Cerebellar nuclear complex (tissue), 1 donor: ENCODE results near the gene BICDL2.
A peak's percentile ranks its signal among the peaks of the same experiment; 100 is the strongest.
"Not testable (repeated sequence)": the region's sequence is repeated elsewhere in the genome, so short reads cannot be mapped to it uniquely, and the experiment has no call there.

Experiments
- DNase-seq, 2 experiments: peaks; one replicate each; lab custom pipeline; 2025; lab: John Stamatoyannopoulos, UW

Gene BICDL2

DNA sequence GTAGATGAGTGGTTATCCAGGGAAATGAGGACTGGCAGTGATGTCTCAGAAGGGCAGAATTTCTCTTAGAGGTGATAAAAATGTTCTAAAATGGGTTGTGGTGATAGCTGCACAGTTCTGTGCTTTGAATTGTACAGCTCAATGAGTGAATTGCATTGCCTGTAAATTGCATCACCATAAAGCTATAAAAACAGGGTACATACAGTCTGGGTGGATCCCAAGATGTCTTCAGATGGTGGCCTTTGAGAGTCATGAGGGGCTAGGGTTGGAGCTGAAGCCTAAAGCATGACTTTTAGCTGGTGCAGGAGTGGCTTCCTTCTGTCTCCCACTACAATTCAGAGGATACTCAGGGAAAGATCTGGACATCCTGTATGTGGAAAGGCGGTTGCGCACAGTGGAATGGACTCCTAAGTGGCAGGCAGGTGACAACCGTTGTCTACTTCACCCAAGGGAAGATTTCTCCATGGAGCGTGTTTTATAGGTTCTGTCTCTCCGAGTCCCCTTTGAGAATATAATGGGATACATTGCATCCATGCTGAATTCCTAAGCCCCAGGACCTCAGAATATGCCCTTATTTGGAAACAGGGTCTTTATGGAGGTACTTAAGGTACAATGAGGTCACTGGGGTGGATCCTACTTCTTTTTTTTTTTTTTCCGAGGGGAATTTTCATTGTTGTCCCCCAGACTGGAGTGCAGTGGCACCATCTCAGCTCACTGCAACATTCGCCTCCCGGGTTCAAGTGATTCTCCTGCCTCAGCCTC, 27.1 kb upstream of the BICDL2 start:
- no peak for DNase-seq

- no peak for DNase-seq
Observed at GRCh38 chr16:3062553-3062952, 25.8 kb upstream of the BICDL2 start.

GRCh38 chr16:3060339-3061127, 23.8 kb upstream of the BICDL2 start:
- no peak for DNase-seq

DNA sequence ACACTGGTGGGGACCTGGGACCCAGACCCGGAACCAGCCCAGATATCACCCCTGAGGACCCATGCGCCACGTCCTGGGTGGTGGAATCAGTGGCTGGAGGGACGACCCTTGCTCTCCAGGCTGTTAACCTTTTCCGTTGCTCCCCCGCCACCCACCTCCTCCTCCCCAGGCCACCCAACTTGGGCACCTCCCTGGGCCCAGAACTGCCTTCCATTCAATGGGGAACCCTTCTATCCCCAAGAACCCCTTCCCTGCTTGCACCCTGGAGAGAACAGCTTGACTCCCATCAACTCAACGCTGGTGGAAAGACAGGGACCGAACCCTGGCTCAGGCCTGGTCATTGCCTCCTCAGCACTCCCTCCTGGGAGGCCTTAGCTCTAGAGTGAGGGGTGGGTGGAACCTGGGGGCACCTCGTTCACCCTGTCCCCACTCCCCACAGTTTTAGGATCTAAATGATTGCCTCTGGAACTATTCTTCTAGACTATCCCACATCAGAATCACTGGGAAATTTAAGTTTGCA, 23.0 kb upstream of the BICDL2 start:
- DNase-seq: no peak

- peak in 1 of 2 experiments; percentile 23 for DNase-seq
Observed at GRCh38 chr16:3059041-3059722, 22.4 kb upstream of the BICDL2 start.

GRCh38 chr16:3058139-3059030, 21.6 kb upstream of the BICDL2 start:
- no peak for DNase-seq

GRCh38 chr16:3057181-3058138, 20.7 kb upstream of the BICDL2 start:
- DNase-seq: no peak

GRCh38 chr16:3056336-3057180, 19.8 kb upstream of the BICDL2 start:
- DNase-seq: no peak

GRCh38 chr16:3055734-3056115, 19.0 kb upstream of the BICDL2 start:
- DNase-seq: not testable (repeated sequence)

- DNase-seq: no peak
Observed at GRCh38 chr16:3054965-3055733, 18.4 kb upstream of the BICDL2 start.

DNA sequence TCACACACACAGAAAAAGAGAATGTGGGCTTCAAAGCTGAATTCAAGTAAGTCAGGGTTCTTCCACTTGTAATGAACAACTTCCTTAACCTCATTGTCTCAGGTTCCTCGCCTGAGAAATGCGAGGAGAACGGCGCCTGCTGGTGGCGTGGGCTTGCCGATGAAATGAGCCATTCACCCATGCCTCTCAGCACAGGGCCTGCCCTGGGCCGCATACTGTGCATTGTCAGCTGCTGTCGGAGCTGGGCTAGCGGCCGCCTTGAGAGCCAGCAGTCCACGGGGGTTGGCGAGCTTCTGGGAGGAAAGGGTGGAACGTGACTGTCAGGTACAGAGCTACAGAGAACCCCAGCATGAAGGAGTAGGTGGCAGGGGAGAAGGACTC, 16.6 kb upstream of the BICDL2 start:
- DNase-seq: not testable (repeated sequence)

GRCh38 chr16:3052571-3053329, 16.0 kb upstream of the BICDL2 start:
- not testable (repeated sequence) for DNase-seq

DNA sequence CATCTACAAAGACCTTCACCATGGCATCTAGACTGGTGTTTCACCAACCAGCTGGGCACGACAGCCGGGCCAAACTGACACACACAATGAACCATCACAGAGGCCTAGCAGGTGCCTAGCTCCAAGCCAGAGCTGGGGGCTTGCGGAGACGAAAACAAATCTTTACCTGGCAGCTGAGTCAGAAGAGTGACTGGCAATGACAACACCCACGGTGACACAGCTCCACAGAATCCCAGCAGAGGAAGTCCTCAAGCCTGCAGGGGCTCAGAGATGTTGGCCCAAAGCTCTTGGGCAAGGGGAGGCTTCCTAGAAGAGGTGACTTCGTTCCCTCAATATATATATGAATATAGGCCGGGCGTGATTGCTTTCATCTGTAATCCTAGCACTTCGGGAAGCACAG, 14.8 kb upstream of the BICDL2 start:
- DNase-seq: no peak

DNA sequence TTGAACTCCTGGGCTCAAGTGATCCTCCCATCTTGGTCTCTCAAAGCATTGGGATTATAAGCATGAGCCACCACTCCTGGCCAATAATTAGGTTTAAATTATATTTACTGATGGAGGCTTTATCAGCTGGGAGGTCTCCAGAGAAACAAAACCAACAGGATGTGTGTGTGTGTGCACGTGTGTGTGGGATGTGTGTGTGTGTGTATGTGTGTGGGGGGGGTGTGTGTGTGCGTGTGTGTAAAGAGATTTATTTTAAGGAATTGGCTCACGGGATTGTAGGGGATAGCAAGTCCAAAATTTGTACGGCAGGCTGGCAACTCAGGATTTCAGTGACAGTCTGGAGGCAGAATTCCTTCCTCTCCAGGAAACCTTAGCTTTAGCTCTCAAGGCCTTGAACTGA, 14.3 kb upstream of the BICDL2 start:
- no peak for DNase-seq

DNA sequence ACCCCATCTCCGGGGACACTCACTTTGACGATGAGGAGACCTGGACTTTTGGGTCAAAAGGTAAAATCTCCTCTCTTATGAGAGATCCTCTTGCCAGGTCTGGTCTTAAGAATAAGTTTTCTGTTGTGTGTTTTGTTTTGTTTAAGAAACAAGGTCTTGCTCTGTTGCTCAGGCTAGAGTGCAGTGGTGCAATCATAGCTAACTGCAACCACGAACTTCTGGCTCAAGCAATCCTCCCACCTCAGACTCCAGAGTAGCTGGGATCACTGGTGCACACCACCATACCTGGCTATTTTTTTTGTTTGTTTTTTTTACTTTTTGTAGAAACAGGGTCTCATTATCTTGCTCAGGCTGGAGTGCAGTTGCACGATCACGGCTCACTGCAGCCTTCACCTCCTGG, 13.7 kb upstream of the BICDL2 start:
- no peak for DNase-seq

DNA sequence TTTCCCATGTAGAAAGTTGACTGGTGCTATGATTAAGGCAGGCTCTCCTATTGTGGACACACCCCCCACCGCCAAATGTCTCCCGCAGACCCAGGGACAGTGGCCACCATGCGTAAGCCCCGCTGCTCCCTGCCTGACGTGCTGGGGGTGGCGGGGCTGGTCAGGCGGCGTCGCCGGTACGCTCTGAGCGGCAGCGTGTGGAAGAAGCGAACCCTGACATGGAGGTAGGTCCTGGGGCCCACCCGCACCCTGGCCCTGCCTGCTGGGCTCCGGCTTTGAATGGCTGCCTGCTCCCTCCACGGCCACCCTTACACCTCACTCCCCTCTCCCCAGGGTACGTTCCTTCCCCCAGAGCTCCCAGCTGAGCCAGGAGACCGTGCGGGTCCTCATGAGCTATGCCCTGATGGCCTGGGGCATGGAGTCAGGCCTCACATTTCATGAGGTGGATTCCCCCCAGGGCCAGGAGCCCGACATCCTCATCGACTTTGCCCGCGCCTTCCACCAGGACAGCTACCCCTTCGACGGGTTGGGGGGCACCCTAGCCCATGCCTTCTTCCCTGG, 13.3 kb upstream of the BICDL2 start:
- DNase-seq: no peak

DNA sequence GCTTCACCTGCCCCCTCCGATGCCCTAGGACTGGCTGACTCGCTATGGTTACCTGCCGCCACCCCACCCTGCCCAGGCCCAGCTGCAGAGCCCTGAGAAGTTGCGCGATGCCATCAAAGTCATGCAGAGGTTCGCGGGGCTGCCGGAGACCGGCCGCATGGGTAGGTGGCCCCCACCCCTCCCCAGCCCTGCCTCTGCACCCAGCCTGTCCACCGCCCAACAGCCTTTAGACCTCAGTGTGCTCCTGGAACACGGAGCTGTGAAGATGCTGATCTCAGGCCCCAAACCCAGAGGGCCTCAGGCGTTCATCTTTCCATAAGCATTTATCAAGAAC, 10.6 kb upstream of the BICDL2 start:
- DNase-seq: no peak
